ENCODE data around the gene SLC6A6.

The SLC6A6 gene

GRCh38 chr3:14428087-14429033 is 26.0 kb downstream of the SLC6A6 start:
- no peak for DNase-seq
- Histone ChIP-seq H3K4me2 (ENCODE audit: insufficient read depth, low read length) (no peak overlapping the region), H3K4me3 (ENCODE audit: low read depth in 1 of 2, low read length in 2 of 2) (no peak overlapping the region), H3K36me3 (ENCODE audit: insufficient read depth, low read length) (no peaks in the 10 kb centered on the region), H2AFZ (ENCODE audit: low read depth, low read length) (no peak overlapping the region), H3K9me3 (ENCODE audit: insufficient read depth, low read length, severe bottlenecking) (no peaks in the 10 kb centered on the region), H3K4me1 (ENCODE audit: insufficient read depth, low read length) (peaks cover 33% of the 10 kb centered on the region), H3K9ac (ENCODE audit: low read depth, low read length) (no peak overlapping the region), H4K20me1 (ENCODE audit: insufficient read depth, low read length) (peaks cover 7% of the 10 kb centered on the region), H3K79me2 (ENCODE audit: insufficient read depth, low read length) (peaks cover 13% of the 10 kb centered on the region; the same call in 1 of the 2 replicates), H3K27ac (ENCODE audit: low read length) (peak overlapping the region; percentile 3; the same call in 1 of the 2 replicates), H3K27me3 (ENCODE audit: insufficient read depth, low read length, poor library complexity) (no peaks in the 10 kb centered on the region)
- no peak for TF ChIP-seq EZH2 (IDR thresholded peaks at IDR 0.05; ENCODE audit: borderline replicate concordance, low read depth, low read length, severe bottlenecking)
- TF ChIP-seq CTCF (IDR thresholded peaks at IDR 0.05; ENCODE audit: borderline replicate concordance, extremely low read depth, low read length, poor library complexity, severe bottlenecking): no peak
- no peak for ATAC-seq (ENCODE audit: insufficient read depth, low read depth)

DNA sequence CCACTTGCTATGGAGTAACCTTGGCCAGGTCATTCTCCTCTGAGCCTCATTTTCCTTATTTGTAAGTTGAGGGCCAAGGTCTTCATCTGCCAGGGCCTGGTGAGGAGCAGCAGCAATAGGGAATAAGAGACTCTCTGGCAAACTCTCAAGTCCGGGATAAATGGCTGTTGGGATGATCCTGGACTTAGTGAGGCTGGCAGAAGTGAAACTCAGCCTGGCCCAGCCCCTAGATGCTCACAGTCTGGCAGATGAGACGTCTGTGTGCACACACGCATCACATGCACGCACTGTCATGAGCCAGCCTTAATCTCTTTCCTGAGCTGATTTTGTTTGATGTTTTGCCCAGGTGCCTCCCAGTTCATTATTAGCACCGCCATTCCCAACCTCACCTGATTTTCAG is 26.8 kb downstream of the SLC6A6 start:
- Histone ChIP-seq H3K4me2 (ENCODE audit: insufficient read depth, low read length) (no peak overlapping the region), H3K27me3 (ENCODE audit: insufficient read depth, low read length, poor library complexity) (no peaks in the 10 kb centered on the region), H3K9me3 (ENCODE audit: insufficient read depth, low read length, severe bottlenecking) (no peaks in the 10 kb centered on the region), H3K4me1 (ENCODE audit: insufficient read depth, low read length) (peaks cover 33% of the 10 kb centered on the region), H3K9ac (ENCODE audit: low read depth, low read length) (no peak overlapping the region), H3K36me3 (ENCODE audit: insufficient read depth, low read length) (0 out of 2 replicates have a peak, but pooled peaks cover 2% of the 10 kb centered on the region), H3K79me2 (ENCODE audit: insufficient read depth, low read length) (peaks cover 13% of the 10 kb centered on the region; the same call in 1 of the 2 replicates), H4K20me1 (ENCODE audit: insufficient read depth, low read length) (peaks cover 7% of the 10 kb centered on the region), H2AFZ (ENCODE audit: low read depth, low read length) (no peak overlapping the region), H3K27ac (ENCODE audit: low read length) (no peak overlapping the region), H3K4me3 (ENCODE audit: low read depth in 1 of 2, low read length in 2 of 2) (no peak overlapping the region)
- TF ChIP-seq EZH2 (IDR thresholded peaks at IDR 0.05; ENCODE audit: borderline replicate concordance, low read depth, low read length, severe bottlenecking) (no peak), CTCF (IDR thresholded peaks at IDR 0.05; ENCODE audit: borderline replicate concordance, extremely low read depth, low read length, poor library complexity, severe bottlenecking) (no peak)
- DNase-seq (no peak), ATAC-seq (ENCODE audit: insufficient read depth, low read depth) (no peak)

DNA sequence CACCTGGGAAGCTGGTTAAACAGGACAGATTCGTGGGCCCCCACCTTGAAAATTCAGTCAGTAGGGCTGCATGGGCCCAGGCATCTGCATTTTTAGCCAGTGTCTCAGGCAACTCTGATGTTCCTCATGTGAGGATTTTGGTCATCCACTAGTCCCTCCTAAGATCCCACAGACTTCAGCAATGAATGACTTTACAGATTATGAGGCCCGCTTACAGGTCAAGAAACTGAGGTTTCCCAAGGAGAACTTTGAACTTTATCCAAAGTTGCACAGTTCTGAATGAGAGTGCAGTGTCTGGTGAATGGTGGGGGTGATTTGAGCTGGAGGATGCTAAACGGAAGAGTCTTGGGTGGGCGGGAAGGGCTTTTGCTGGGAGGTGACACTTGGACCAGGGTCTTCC is 27.2 kb downstream of the SLC6A6 start:
- Histone ChIP-seq H3K79me2 (ENCODE audit: insufficient read depth, low read length) (peaks cover 13% of the 10 kb centered on the region; the same call in 1 of the 2 replicates), H3K4me3 (ENCODE audit: low read depth in 1 of 2, low read length in 2 of 2) (no peak overlapping the region), H3K4me1 (ENCODE audit: insufficient read depth, low read length) (peaks cover 33% of the 10 kb centered on the region), H3K9ac (ENCODE audit: low read depth, low read length) (no peak overlapping the region), H3K27ac (ENCODE audit: low read length) (no peak overlapping the region), H4K20me1 (ENCODE audit: insufficient read depth, low read length) (peaks cover 7% of the 10 kb centered on the region), H3K4me2 (ENCODE audit: insufficient read depth, low read length) (no peak overlapping the region), H2AFZ (ENCODE audit: low read depth, low read length) (no peak overlapping the region), H3K27me3 (ENCODE audit: insufficient read depth, low read length, poor library complexity) (no peaks in the 10 kb centered on the region), H3K9me3 (ENCODE audit: insufficient read depth, low read length, severe bottlenecking) (no peaks in the 10 kb centered on the region), H3K36me3 (ENCODE audit: insufficient read depth, low read length) (0 out of 2 replicates have a peak, but pooled peaks cover 5% of the 10 kb centered on the region)
- TF ChIP-seq CTCF (IDR thresholded peaks at IDR 0.05; ENCODE audit: borderline replicate concordance, extremely low read depth, low read length, poor library complexity, severe bottlenecking): no peak
- no peak for TF ChIP-seq EZH2 (IDR thresholded peaks at IDR 0.05; ENCODE audit: borderline replicate concordance, low read depth, low read length, severe bottlenecking)
- no peak for ATAC-seq (ENCODE audit: insufficient read depth, low read depth)
- DNase-seq: no peak
